ENCODE data around the gene LGALS12.
"Not testable (repeated sequence)": the region's sequence is repeated elsewhere in the genome, so short reads cannot be mapped to it uniquely, and the experiment has no call there.

Gene LGALS12

GRCh38 chr11:63534895-63535461 is 29.1 kb downstream of the LGALS12 start:
- DNase-seq = no peak

GRCh38 chr11:63535734-63536133 is 29.9 kb downstream of the LGALS12 start:
- no peak for DNase-seq

- DNase-seq = peak; percentile 56
Measured at GRCh38 chr11:63536669-63537292, 30.9 kb downstream of the LGALS12 start, which contains the start of gene PLAAT4. PLAAT4 (plus strand) TSS chr11:63536808; CDS start chr11:63536869, 61 bp downstream.

GRCh38 chr11:63537293-63538101 is 31.6 kb downstream of the LGALS12 start:
- peak; percentile 70 for DNase-seq

- not testable (repeated sequence) for DNase-seq
Measured at GRCh38 chr11:63542506-63542905, 36.6 kb downstream of the LGALS12 start.

GRCh38 chr11:63543711-63544110 is 37.8 kb downstream of the LGALS12 start:
- DNase-seq = no peak

- DNase-seq = no peak
Measured at GRCh38 chr11:63547061-63547460, 41.2 kb downstream of the LGALS12 start.

GRCh38 chr11:63548178-63548577 is 42.3 kb downstream of the LGALS12 start:
- DNase-seq = no peak

GRCh38 chr11:63549411-63549810 is 43.5 kb downstream of the LGALS12 start:
- no peak for DNase-seq

- not testable (repeated sequence) for DNase-seq
Measured at GRCh38 chr11:63550156-63550700, 44.3 kb downstream of the LGALS12 start.

- no peak for DNase-seq
Measured at GRCh38 chr11:63551091-63551888, 45.4 kb downstream of the LGALS12 start.

GRCh38 chr11:63551889-63552266 is 46.0 kb downstream of the LGALS12 start:
- DNase-seq = no peak

- DNase-seq = no peak
Measured at GRCh38 chr11:63552921-63553320, 47.0 kb downstream of the LGALS12 start.

GRCh38 chr11:63553759-63554158 is 47.9 kb downstream of the LGALS12 start:
- no peak for DNase-seq

GRCh38 chr11:63554877-63555223 is 49.0 kb downstream of the LGALS12 start:
- no peak for DNase-seq

GRCh38 chr11:63556404-63557013 is 50.6 kb downstream of the LGALS12 start:
- no peak for DNase-seq

- no peak for DNase-seq
Measured at GRCh38 chr11:63557570-63557969, 51.7 kb downstream of the LGALS12 start.

- no peak for DNase-seq
Measured at GRCh38 chr11:63558459-63559157, 52.7 kb downstream of the LGALS12 start.

- peak; percentile 68 for DNase-seq
Measured at GRCh38 chr11:63560506-63561180, 54.8 kb downstream of the LGALS12 start.

GRCh38 chr11:63563201-63564055 is 57.5 kb downstream of the LGALS12 start, which contains the start of gene PLAAT2:
PLAAT2 (minus strand) TSS chr11:63563379; CDS start chr11:63563324, 55 bp downstream.
- DNase-seq = peak; percentile 16

Measured in DMS79 treated with DMSO at 0.1 percent for 48 hours (cell line).